ENCODE results near the gene MAST3.

DNA sequence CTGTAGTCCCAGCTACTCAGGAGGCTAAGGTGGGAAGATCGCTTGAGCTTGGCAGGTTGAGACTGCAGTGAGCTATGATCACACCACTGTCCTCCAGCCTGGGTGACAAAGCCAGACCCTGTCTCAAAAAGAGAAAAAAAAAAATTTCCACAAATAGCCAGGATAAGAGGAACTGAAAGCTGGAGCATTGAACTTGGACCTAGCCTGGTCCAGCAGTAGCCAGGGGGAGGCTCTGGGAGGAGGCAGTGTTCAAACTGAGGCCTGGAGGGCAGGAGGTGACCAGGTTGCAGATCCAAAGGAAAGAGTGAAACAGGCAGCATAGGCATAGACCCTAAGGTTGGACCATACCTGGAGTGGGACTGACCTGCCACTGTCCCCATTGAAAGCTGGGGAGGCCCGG is 28.5 kb downstream of the MAST3 start:
- TF ChIP-seq POLR2A (IDR thresholded peaks at IDR 0.05), result no peak
- TF ChIP-seq, protein P1, sequence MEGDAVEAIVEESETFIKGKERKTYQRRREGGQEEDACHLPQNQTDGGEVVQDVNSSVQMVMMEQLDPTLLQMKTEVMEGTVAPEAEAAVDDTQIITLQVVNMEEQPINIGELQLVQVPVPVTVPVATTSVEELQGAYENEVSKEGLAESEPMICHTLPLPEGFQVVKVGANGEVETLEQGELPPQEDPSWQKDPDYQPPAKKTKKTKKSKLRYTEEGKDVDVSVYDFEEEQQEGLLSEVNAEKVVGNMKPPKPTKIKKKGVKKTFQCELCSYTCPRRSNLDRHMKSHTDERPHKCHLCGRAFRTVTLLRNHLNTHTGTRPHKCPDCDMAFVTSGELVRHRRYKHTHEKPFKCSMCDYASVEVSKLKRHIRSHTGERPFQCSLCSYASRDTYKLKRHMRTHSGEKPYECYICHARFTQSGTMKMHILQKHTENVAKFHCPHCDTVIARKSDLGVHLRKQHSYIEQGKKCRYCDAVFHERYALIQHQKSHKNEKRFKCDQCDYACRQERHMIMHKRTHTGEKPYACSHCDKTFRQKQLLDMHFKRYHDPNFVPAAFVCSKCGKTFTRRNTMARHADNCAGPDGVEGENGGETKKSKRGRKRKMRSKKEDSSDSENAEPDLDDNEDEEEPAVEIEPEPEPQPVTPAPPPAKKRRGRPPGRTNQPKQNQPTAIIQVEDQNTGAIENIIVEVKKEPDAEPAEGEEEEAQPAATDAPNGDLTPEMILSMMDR (IDR thresholded peaks at IDR 0.05), result no peak
